Measurements from ENCODE around the gene MYB. TPM values are rescaled to one million over a fixed set of nuclear protein-coding genes. Genes with fewer than 3 reads are reported as not detected.
A peak's percentile ranks its signal among the peaks of the same experiment; 100 is the strongest.

The MYB gene
- total RNA-seq, 8 experiments from 2014 or later: 0.60 to 4.8 (median 1.4) TPM; not detected in 2

DNA sequence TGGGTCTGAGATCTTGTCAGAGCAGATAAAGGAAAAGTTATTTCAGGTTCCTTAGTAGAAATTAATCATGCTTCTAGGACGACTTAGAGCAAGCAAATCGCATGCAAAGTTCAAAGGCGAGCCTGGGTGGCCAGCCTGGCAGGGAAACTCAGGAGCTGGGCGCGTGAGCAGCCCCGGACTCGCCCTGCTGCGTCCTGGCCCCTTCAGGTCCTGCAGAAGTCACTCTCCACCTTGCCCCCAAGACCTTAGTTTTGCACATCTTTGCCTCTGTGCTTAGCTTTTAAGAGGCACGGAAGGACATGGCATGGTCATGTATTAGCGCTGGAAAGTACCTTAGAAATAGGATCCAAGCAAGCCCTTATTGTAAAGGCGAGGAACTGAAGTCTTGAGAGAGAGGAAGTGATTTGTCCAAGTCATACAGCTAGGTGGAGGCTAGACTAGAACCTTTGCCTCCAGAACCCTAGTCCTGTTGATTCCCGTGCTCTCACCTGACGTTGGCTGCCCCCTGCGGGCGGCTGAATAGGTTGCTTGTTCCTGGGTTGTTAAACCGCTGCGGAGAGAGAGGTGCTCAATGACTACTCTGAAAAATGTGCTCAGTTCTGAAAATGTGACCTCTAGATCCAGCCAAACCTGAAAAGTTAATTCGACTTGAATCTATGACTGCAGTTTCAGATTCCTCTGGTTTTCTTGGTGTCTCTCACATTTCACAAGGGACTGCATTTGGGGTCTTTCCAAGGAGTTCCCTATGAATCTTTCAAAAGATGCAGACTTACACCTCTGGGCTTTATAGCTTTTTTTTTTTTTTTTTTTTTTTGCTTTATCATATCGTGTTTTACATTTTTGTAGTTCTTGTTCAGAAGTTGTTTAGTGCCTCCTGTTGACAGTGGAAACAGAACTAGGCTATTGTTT, 2.7 kb downstream of the MYB start:
- Histone ChIP-seq H3K4me1 (replicated peaks in 1 of 2) (peaks cover 0 to 6% of the 10 kb centered on the region in 2 donors), H3K4me3 (peak overlapping the region; percentile 61 to 90 (median 72)), H3K27ac (no peak overlapping the region)
- ATAC-seq (replicated peaks in 6 of 8): no peak
- 0 to 33% (median 19%) methylated on average over 2 to 16 of the region's 19 CpGs for WGBS, 10 experiments
- in situ Hi-C loops (cut with MboI; ENCODE audit: low pct_unique_long_range_greater_than_20kb in 2 of 9, low sequenced_read_pairs in 9 of 9, unreplicated experiment in 9 of 9): no loop called here

DNA sequence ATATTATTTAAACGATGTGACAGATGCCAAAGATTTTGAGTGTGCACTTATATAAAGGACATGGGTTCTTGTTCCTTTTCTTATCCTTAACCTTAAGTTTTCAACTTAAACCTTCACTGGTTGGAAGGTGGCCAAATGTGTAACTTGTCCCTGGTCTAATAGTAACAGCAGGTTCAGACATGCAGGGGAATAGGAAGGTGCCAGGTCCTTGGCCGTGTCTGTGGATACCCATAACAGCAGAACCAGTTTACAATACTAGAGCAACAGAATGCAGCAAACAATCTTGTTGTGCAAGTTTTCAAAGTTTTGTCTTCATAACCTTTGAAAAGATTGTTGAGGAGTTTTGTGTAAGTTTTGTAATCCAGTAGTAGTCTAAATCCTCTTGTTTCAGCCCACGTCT, 4.4 kb downstream of the MYB start:
- Histone ChIP-seq H3K4me3 (no peak overlapping the region), H3K4me1 (replicated peaks in 1 of 2) (peaks cover 0 to 6% of the 10 kb centered on the region in 2 donors), H3K27ac (no peak overlapping the region)
- WGBS, 10 experiments: 67 to 100% (median 89%) methylated on average over 1 to 3 of the region's 3 CpGs
- in situ Hi-C loops (cut with MboI; ENCODE audit: low pct_unique_long_range_greater_than_20kb in 2 of 9, low sequenced_read_pairs in 9 of 9, unreplicated experiment in 9 of 9): no loop called here
- no peak for ATAC-seq (replicated peaks in 6 of 8)

DNA sequence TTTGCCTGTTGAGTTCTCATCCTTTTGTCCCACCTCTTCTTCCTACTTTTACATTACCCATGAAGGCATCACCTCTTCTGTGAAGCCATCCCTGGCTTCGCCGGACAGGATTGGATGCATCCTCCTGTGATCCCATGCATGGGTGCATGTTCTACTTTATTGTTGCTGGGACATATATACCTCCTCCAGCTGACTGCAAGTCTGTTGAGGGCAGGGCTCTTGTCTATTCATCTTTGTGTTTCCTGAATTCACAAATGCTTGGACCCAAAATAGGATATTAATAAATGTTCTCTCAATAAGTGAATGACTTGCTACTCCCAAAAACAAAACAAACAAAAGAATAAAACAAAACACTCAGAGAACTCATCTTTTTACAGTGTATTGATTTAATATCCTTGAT, 5.1 kb downstream of the MYB start:
- in situ Hi-C loops (cut with MboI; ENCODE audit: low pct_unique_long_range_greater_than_20kb in 2 of 9, low sequenced_read_pairs in 9 of 9, unreplicated experiment in 9 of 9): no loop called here

DNA sequence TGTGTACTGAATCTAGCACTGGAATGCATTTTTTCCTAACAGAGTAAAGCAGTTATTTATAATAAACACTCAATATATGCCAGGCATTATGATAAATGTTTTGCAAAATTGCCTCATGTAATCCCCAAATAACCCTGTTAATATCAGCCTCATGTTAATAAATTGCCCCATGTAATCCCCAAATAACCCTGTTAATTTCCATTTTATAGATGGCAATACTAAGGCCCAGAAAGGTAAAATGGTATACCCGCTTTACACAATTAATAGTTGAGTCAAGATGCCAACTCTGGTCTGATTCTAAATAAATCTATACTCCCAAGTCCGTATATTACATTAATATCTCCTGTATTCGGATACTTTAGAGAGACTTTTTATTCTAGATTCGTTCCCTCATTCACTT, 6.3 kb downstream of the MYB start:
- in situ Hi-C loops (cut with MboI; ENCODE audit: low pct_unique_long_range_greater_than_20kb in 2 of 9, low sequenced_read_pairs in 9 of 9, unreplicated experiment in 9 of 9): no loop called here
- Histone ChIP-seq H3K27ac (no peak overlapping the region), H3K4me1 (replicated peaks in 1 of 2) (peaks cover 0 to 6% of the 10 kb centered on the region in 2 donors), H3K4me3 (no peak overlapping the region)
- 41 to 100% (median 87%) methylated on average over 3 to 4 of the region's 4 CpGs; no CpG with 5 or more reads in 1 of the 10 experiments for WGBS, 10 experiments
- no peak for ATAC-seq (replicated peaks in 6 of 8)

More for the DNA sequence above, 5.1 kb downstream of the MYB start:
- H3K4me1 ChIP-seq (replicated peaks in 1 of 2): peaks cover 0 to 6% of the 10 kb centered on the region in 2 donors
- H3K27ac ChIP-seq: no peak overlapping the region
- no peak for ATAC-seq (replicated peaks in 6 of 8)
- H3K4me3 ChIP-seq: no peak overlapping the region
- WGBS, 10 experiments: 95 to 100% (median 100%) methylated on average over 2 of the region's 2 CpGs; no CpG with 5 or more reads in 4 of the 10 experiments

DNA sequence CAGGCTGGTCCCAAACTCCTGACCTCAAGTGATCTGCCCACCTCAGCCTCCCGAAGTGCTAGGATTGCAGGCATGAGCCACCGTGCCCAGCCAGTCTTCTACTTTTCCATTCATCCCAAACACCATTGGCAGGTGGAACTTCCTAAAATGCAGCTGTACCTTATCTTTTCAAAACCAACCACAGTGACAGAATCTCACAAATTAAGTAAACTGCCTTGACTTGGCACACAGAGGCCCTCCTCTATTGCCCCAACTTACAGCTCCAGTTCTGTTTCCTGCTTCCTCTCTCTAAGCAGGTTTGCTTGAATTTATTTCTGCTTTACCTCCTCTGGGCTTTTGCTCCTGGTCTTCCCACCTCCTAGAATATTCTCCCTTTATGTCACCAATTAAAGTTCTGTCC, 7.6 kb downstream of the MYB start:
- no peak for ATAC-seq (replicated peaks in 6 of 8)
- Histone ChIP-seq H3K27ac (no peak overlapping the region), H3K4me3 (no peak overlapping the region), H3K4me1 (replicated peaks in 1 of 2) (peaks cover 0 to under 1% of the 10 kb centered on the region in 2 donors)
- in situ Hi-C loops (cut with MboI; ENCODE audit: low pct_unique_long_range_greater_than_20kb in 2 of 9, low sequenced_read_pairs in 9 of 9, unreplicated experiment in 9 of 9): no loop called here
- 83 to 100% (median 93%) methylated on average over 1 to 2 of the region's 2 CpGs; no CpG with 5 or more reads in 3 of the 10 experiments for WGBS, 10 experiments

DNA sequence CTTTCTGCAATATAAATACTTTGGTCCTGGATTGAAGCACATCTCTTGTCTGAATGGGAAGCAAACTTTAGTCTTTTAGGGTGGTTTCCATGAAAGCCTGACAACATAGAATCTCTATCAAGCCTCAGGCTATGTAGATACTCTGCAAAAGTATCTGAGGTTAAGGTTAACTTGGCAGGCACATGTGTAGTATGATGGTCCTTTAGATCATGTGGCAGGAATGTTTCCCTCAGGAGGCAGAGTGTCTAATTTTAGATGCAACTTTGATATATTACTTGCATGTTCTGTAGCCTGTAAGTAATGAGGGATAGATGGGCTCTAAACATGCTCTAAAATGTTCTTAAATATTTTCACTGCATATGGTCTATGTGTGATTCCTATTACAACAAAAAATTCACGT, 8.2 kb downstream of the MYB start:
- WGBS, 10 experiments: 17 to 100% (median 71%) methylated on average over 1 of the region's 1 CpG; no CpG with 5 or more reads in 1 of the 10 experiments

DNA sequence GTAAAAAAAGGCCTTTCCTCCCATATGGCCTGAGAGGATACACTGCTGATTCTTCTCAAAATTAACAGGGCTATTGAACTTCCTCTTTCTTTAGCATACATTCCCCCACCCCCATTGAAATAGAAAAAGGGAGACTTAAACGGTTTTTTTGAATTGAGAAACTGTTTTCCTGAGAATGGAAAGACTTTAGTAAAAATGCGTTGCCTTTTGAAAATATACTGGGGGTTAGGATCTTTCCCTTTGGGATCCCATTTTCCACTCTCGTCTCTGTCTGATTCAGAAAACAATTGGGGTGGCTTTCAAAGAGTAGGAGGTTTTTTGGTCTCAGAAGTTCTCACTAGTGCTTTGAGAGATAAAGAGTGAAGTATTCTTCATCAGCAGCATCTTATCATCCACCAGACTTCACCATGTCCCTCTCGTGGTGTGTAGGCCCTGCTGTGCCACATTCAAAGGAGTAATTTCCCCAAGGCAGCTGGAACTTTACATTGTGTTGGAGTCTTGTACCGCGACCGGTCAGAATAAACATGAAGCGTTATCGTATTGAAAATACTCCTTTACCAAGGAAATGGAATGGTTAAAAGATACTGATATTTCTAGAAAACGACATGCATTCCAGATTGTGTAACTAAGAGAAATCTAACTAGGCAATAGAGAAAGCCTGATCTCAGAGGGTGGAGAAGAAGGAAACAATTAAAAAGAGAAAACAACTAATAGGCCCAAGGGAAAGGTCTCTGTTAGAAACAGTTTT, 10.6 kb downstream of the MYB start:
- Histone ChIP-seq H3K4me1 (replicated peaks in 1 of 2) (no peaks in the 10 kb centered on the region), H3K27ac (no peak overlapping the region), H3K4me3 (no peak overlapping the region)
- in situ Hi-C loops (cut with MboI; ENCODE audit: low pct_unique_long_range_greater_than_20kb in 2 of 9, low sequenced_read_pairs in 9 of 9, unreplicated experiment in 9 of 9): no loop called here
- ATAC-seq (replicated peaks in 6 of 8): no peak
- WGBS, 10 experiments: 63 to 100% (median 84%) methylated on average over 4 to 10 of the region's 10 CpGs

More for the DNA sequence above, 8.2 kb downstream of the MYB start:
- in situ Hi-C loops (cut with MboI; ENCODE audit: low pct_unique_long_range_greater_than_20kb in 2 of 9, low sequenced_read_pairs in 9 of 9, unreplicated experiment in 9 of 9): no loop called here
- no peak for ATAC-seq (replicated peaks in 6 of 8)
- Histone ChIP-seq H3K4me1 (replicated peaks in 1 of 2) (no peaks in the 10 kb centered on the region), H3K4me3 (no peak overlapping the region), H3K27ac (no peak overlapping the region)

DNA sequence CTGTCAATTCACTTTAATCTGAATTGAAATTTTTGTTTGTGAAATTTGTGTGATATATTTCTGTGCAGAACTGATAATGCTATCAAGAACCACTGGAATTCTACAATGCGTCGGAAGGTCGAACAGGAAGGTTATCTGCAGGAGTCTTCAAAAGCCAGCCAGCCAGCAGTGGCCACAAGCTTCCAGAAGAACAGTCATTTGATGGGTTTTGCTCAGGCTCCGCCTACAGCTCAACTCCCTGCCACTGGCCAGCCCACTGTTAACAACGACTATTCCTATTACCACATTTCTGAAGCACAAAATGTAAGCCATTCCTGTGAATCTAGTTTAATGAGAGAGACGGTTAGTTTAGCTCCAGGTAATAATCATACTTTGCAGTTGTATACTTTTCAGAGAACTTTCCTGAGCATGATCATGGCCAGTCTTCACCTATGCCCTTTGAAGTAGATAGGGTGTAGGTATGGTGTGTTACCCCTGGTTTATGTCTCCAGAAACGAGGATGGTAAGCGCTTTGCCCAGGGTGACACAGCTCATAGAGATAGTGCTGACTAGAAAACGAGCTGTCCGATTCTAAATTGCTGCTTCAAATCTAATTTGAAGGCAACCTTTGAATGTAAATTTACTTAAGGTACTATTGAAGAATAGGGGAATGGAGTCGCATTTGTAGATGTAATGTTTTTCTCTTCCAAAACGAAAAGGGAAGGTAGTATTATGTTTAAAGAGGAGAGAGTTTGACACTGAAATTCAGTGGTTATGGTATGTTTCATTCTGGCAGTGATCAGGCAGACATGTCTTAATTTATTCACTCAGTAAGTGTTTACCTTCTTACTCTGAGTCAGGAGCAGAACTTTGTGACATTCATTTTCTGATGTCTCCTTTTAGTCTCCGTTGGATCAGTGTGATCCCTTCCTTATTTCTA, 11.4 kb downstream of the MYB start:
- in situ Hi-C loops (cut with MboI; ENCODE audit: low pct_unique_long_range_greater_than_20kb in 2 of 9, low sequenced_read_pairs in 9 of 9, unreplicated experiment in 9 of 9): no loop called here
- no peaks in the 10 kb centered on the region for H3K4me1 ChIP-seq (replicated peaks in 1 of 2)
- no peak overlapping the region for H3K4me3 ChIP-seq
- H3K27ac ChIP-seq: no peak overlapping the region
- no peak for ATAC-seq (replicated peaks in 6 of 8)
- 42 to 94% (median 88%) methylated on average over 1 to 13 of the region's 13 CpGs for WGBS, 10 experiments

DNA sequence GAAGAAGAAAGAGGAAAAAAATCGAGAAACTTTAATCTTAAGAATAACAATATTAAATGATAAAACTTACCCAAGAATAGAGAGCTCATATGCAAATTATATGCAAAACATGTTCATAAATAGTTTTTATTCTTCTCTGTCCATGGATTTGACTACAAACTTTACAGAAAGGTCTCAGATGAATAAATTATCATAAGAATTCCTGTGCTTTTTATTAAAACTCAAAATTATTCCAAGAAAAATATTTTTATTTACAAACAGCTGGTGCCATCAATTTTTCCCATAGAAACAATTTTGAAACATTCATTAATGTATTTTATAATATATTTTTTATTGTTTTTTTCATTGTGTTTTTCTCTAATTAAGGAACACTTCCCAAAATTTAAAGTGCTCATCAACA, 12.1 kb downstream of the MYB start:
- 0 to 100% (median 77%) methylated on average over 1 of the region's 1 CpG; no CpG with 5 or more reads in 1 of the 10 experiments for WGBS, 10 experiments
- Histone ChIP-seq H3K27ac (no peak overlapping the region), H3K4me1 (replicated peaks in 1 of 2) (no peaks in the 10 kb centered on the region), H3K4me3 (no peak overlapping the region)
- in situ Hi-C loops (cut with MboI; ENCODE audit: low pct_unique_long_range_greater_than_20kb in 2 of 9, low sequenced_read_pairs in 9 of 9, unreplicated experiment in 9 of 9): no loop called here
- ATAC-seq (replicated peaks in 6 of 8): no peak

DNA sequence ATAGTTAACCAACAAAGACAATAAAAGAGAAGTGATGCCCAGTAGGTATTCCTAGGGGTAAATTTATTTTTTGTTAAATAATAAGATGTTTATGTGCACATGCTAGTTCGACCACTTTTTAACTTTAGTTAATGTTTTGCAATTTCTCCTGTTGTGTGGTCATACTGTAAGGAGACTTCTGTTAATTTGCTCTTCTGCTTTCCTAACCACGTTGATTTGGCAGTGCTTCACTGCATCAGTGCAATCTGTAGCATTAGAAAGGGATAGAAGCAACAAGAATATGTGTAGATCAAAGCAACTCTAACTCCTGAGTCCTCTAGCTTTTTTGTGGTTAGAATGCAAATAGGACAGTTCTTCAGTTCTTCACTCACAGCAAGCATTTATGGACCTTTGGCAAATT, 13.9 kb downstream of the MYB start:
- 33 to 95% (median 62%) methylated on average over 1 to 2 of the region's 2 CpGs; no CpG with 5 or more reads in 2 of the 10 experiments for WGBS, 10 experiments
- no peak for ATAC-seq (replicated peaks in 6 of 8)
- Histone ChIP-seq H3K4me1 (replicated peaks in 1 of 2) (no peaks in the 10 kb centered on the region), H3K4me3 (no peak overlapping the region), H3K27ac (no peak overlapping the region)
- in situ Hi-C loops (cut with MboI; ENCODE audit: low pct_unique_long_range_greater_than_20kb in 2 of 9, low sequenced_read_pairs in 9 of 9, unreplicated experiment in 9 of 9): no loop called here

DNA sequence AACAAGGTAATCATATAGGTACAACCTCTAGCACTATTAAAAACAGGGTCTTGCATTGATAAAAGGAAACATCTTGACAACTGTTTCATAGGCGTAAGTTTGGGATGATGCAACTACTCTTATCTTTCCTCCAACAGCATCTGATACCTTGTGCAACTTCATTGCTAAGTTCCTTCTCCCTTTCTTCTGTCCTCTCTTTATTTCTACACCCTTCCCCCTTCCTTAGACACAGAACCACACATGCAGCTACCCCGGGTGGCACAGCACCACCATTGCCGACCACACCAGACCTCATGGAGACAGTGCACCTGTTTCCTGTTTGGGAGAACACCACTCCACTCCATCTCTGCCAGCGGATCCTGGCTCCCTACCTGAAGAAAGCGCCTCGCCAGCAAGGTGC, 14.4 kb downstream of the MYB start:
- Histone ChIP-seq H3K27ac (no peak overlapping the region), H3K4me1 (replicated peaks in 1 of 2) (no peaks in the 10 kb centered on the region), H3K4me3 (no peak overlapping the region)
- 53 to 100% (median 93%) methylated on average over 1 to 6 of the region's 6 CpGs; no CpG with 5 or more reads in 2 of the 10 experiments for WGBS, 10 experiments
- in situ Hi-C loops (cut with MboI; ENCODE audit: low pct_unique_long_range_greater_than_20kb in 2 of 9, low sequenced_read_pairs in 9 of 9, unreplicated experiment in 9 of 9): no loop called here
- no peak for ATAC-seq (replicated peaks in 6 of 8)

DNA sequence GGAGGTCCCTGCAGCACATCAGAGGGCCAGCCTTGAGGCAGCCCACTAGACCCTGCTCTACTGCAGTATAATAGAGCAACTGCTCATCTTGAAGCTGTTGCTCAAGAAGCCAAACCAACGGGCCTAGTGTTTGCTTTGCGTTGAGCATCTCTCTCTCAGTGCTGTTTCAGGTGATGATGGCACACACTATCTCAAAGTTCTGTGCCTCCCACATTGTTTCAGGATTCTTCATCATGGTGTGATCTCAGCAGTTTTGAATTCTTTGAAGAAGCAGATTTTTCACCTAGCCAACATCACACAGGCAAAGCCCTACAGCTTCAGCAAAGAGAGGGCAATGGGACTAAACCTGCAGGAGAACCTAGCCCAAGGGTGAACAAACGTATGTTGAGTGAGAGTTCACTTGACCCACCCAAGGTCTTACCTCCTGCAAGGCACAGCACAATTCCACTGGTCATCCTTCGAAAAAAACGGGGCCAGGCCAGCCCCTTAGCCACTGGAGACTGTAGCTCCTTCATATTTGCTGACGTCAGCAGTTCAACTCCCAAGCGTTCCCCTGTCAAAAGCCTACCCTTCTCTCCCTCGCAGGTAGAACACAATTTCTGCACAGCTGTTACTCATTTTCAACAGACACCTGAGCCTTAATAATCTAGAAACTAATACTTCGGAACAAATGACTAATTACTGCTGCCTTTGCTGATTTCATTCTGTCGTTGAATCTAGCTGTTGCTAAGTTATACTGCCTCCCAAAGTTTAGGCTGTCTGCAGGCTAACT, 15.8 kb downstream of the MYB start:
- in situ Hi-C loops (cut with MboI; ENCODE audit: low pct_unique_long_range_greater_than_20kb in 2 of 9, low sequenced_read_pairs in 9 of 9, unreplicated experiment in 9 of 9): no loop called here
- ATAC-seq (replicated peaks in 6 of 8): no peak
- WGBS, 10 experiments: 65 to 100% (median 89%) methylated on average over 2 to 10 of the region's 10 CpGs

More for the DNA sequence above, 15.8 kb downstream of the MYB start:
- no peak overlapping the region for H3K4me3 ChIP-seq
- no peaks in the 10 kb centered on the region for H3K4me1 ChIP-seq (replicated peaks in 1 of 2)
- no peak overlapping the region for H3K27ac ChIP-seq

Data from motor neuron (in vitro differentiated cells).